Epidermal melanocyte (primary cell): Measurements from ENCODE around the gene SLC30A7.

ENCODE experiments used
- DNase-seq: peaks from one replicate; pipeline ENCODE4 v3.0.0; 2011; ENCODE audit warnings: low spot score; ENCODE audit not compliant: insufficient read length

Gene SLC30A7

GRCh38 chr1:101025657-101026429 is 130.0 kb downstream of the SLC30A7 start, which contains the start of gene DPH5:
Gene DPH5 (minus strand): TSS chr1:101025784. CDS start chr1:101025443, 341 bp downstream.
- peak; percentile 31 for DNase-seq

GRCh38 chr1:101026430-101026788 is 130.5 kb downstream of the SLC30A7 start:
- DNase-seq: no peak

- no peak for DNase-seq
Measured at GRCh38 chr1:101027194-101027772, 131.4 kb downstream of the SLC30A7 start.

DNA sequence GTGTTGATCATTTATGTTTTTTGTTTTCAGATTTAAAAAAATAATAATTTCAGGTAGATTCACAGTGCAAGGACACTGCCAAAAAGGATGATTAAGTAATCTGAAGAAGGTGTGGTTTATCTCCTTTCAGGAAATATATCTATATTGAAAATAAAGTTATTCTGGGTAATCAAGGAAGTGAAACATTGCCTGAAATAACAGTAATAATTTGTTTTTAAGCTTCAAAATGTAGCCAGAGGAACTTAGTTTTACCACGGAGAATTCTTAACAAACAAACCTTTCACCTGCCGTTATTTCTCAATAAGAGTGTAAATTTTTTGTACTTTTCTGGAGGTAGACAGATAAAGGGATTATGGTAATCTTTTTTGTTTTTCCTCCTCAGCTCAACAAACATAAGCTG is 132.6 kb downstream of the SLC30A7 start:
- no peak for DNase-seq

- DNase-seq: no peak
Measured at GRCh38 chr1:101029184-101029583, 133.3 kb downstream of the SLC30A7 start.

DNA sequence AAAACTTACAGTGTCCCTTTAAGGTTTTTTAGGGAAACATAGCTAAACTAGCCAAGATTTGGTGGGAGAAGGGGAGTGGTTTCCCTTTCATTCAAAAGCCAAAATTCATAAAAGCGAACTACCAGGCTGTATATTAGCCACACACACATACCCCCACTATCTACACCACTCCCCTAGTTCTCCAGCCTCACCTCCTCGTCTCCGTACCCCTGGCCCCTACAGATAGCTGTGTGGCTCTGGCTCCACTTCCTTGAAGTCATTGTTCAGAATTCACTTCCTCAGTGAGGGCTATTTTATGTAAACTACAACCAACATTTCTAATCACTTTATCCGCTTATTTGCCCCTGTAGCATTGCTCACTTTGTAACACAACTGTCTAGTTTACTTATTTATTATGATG is 135.0 kb downstream of the SLC30A7 start:
- no peak for DNase-seq
